ENCODE data around the gene PYGB.

Gene PYGB

GRCh38 chr20:25209911-25210310 is 38.0 kb upstream of the PYGB start:
- DNase-seq (ENCODE audit: low read depth): no peak
- no peak for TF ChIP-seq CTCF (IDR thresholded peaks at IDR 0.05; ENCODE audit: low read depth, low read length, missing control alignments)
- no peak overlapping the region for H3K4me3 ChIP-seq (ENCODE audit: low read depth, low read length)

DNA sequence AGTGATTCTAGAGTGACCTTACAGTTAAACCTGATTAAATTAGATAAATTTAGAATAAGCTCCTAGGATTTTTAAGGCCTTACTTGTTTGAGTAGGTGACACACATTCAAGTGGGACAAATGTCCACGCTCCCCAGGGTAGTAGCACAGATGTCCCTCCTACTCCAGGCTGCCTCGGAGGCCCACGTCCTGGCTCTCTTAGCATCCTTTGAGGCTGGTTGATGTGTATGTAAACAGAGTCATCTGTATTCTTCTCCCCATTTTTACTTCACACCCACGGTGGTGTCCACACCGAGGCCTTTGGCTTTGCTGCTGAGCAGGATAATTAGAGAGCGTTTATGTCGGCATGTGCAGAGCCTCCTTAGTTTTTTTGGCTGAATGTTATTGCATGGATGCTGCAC is 36.6 kb upstream of the PYGB start:
- DNase-seq (ENCODE audit: low read depth): no peak
- no peak overlapping the region for H3K4me3 ChIP-seq (ENCODE audit: low read depth, low read length)
- no peak for TF ChIP-seq CTCF (IDR thresholded peaks at IDR 0.05; ENCODE audit: low read depth, low read length, missing control alignments)

DNA sequence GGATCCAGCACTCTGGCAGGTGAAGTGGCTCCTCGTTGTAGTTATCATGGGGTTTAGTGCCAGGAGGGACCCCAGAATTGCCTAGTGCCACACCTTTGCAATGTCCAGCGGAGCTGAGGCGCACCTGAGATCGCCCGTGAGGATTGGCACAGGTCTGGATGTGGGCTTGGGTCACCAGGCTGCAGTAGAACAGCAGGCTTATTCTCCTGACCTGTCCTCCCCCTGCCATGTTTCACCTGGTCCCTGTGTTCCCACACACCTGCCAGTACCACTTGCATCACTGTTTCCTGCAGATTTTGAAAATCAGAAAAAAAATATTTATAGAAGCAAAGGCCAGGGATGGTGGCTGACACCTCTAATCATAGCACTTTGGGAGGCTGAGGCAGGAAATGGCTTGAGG is 35.6 kb upstream of the PYGB start:
- no peak overlapping the region for H3K4me3 ChIP-seq (ENCODE audit: low read depth, low read length)
- no peak for TF ChIP-seq CTCF (IDR thresholded peaks at IDR 0.05; ENCODE audit: low read depth, low read length, missing control alignments)
- DNase-seq (ENCODE audit: low read depth): no peak

DNA sequence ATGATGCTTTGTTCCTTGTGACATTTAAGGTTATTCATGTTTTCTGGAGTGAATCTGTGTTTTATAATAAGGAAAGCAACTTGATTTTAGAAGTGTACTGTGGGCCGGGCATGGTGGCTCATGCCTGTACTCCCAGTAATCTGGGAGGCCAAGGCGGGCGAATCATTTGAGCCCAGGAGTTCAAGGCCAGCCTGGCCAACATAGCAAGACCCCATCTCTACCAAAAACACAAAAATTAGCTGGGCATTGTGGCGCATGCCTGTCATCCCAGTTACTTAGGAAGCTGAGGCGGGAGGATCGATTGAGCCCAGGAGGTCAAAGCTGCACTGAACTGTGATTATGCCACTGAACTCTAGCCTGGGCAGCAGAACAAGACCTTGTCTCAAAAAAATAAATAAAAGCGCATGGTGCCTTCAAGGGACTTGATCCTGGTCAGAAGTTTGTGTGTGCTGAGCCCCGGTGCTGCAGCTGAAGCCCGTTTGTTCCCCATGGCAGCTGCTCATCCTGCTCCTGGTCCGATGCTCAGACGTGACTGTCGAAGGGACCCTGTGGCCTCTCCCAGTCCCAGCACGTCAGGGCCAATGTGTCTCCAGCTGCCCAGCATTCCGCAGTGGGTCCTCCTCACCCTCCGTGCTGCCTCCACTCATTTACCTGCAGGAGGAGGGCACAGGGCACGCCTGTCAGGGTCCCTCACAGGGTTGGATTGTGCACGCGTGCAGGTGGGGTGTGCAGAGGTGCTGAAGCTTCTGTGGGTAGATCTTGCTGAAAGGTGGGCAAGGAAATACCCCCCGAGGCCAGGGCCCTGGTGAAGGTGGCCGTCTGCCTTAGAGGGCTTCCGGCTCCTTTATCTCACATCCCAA is 34.1 kb upstream of the PYGB start:
- TF ChIP-seq CTCF (IDR thresholded peaks at IDR 0.05; ENCODE audit: low read depth, low read length, missing control alignments): no peak
- H3K4me3 ChIP-seq (ENCODE audit: low read depth, low read length): no peak overlapping the region
- no peak for DNase-seq (ENCODE audit: low read depth)

DNA sequence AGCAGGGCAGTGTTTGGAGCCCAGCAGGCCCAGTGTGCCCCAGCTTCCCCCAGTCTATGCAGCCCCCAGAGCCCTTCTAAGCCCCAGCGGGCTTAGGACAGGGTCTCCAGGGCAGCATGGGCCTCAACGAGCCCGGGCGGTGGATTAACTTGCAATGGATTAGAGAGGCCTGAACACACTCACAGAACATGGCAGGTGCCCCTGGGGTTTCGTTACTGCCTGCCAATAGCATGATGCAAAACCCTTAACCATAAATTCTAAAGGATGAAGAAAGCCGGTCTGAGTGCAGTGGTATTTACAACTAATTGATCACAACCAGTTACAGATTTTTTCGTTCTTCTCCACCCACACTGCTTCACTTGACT is 33.5 kb upstream of the PYGB start:
- no peak for DNase-seq (ENCODE audit: low read depth)
- no peak for TF ChIP-seq CTCF (IDR thresholded peaks at IDR 0.05; ENCODE audit: low read depth, low read length, missing control alignments)
- no peak overlapping the region for H3K4me3 ChIP-seq (ENCODE audit: low read depth, low read length)

DNA sequence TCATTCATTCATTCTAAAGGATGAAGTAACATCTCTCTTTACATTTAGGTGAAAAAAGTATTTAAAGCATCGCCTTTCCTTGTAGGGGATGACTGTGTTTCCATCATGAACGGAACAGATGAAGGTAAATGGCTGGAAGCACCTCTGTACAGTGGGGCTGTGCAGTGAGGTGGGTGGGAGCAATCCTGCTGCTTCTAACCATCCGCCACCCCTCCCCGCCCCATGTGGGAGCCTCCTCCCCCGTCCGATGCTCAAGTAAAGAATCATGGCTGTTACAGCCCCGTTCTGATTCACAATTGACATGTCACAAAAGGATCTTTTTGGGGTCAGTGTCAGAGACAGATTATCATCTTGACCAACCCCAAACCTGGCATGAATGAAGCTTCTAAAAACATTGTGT is 33.1 kb upstream of the PYGB start:
- TF ChIP-seq CTCF (IDR thresholded peaks at IDR 0.05; ENCODE audit: low read depth, low read length, missing control alignments): no peak
- no peak overlapping the region for H3K4me3 ChIP-seq (ENCODE audit: low read depth, low read length)
- no peak for DNase-seq (ENCODE audit: low read depth)

DNA sequence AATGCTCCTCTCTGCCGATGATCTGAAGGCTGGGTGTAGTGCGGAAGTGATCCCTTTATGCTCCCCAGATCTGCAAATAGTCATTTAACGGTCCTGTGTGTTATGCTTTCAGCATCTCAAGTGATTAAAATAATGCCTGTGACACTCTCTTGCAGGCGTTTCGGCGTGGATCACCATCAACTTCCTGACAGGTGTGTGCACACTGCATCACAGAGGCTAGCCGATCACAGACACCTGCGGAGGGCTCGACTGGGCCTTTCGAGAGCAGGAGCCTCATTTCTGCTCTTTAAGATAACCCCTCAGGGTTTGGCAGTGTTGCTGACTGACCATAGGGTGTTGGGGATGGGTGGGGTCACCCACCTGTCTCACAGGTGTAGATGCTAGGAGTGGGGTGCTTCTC is 32.4 kb upstream of the PYGB start:
- DNase-seq (ENCODE audit: low read depth): no peak
- H3K4me3 ChIP-seq (ENCODE audit: low read depth, low read length): no peak overlapping the region
- no peak for TF ChIP-seq CTCF (IDR thresholded peaks at IDR 0.05; ENCODE audit: low read depth, low read length, missing control alignments)

All from GM12864 (cell line).